Activated naive CD4-positive, alpha-beta T cell treated with anti-CD3 and anti-CD28 coated beads, Interleukin-2, amount 10 ng/mL, durations not matched to agents 7 days and 5 days (primary cell): ENCODE measurements around the gene CRYBG1.

Experiments used
- CTCF ChIA-PET: fragments of 350-600 bp; sonication (Branson Sonifier 250); formaldehyde crosslinking; loops from one replicate; lab custom pipeline; 2021; ENCODE audit warnings: antibody characterized with exemption; lab: Charles Lee
- DNase-seq: peaks from one replicate; pipeline ENCODE4 v3.0.0-alpha.2; 2020
- H3K27ac Mint-ChIP-seq: one replicate; pipeline ENCODE4 v1.8.0; 2021; ENCODE audit warnings: mild to moderate bottlenecking, moderate library complexity, mixed read lengths
- H3K27me3 Mint-ChIP-seq: one replicate; pipeline ENCODE4 v1.8.0; 2021; ENCODE audit warnings: mild to moderate bottlenecking, mixed read lengths
- H3K36me3 Mint-ChIP-seq: one replicate; pipeline ENCODE4 v1.8.0; 2021; ENCODE audit warnings: mixed read lengths
- H3K4me1 Mint-ChIP-seq: one replicate; pipeline ENCODE4 v1.8.0; 2021; ENCODE audit warnings: mixed read lengths
- H3K4me3 Mint-ChIP-seq: one replicate; pipeline ENCODE4 v1.8.0; 2021; ENCODE audit warnings: mild to moderate bottlenecking, moderate library complexity, mixed read lengths
- H3K9me3 Mint-ChIP-seq: one replicate; pipeline ENCODE4 v1.8.0; 2021; ENCODE audit warnings: mixed read lengths

Gene CRYBG1

DNA sequence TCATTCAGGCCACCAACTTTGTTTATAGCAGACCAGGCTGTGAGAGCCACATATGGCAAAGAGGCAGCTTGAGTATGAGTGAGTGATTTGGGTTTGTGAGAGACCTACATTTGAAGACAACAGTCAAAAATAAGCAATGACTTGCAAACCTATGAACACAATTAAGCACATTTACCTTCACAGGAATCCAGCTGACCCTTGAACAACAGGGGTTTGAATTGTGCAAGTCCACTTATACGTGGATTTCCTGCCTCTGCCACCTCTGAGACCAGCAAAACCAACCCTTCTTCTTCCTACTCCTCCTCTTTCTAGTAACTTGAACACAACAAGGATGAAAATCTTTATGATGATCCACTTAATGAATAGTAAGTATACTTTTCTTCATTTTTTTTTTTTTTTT is 258.7 kb downstream of the CRYBG1 start:
- CTCF ChIA-PET = interaction anchor here (1.1 kb wide), 1 partner anchor 11 kb away, joined by 3 read pairs; no protein-coding TSS in a partner anchor
- Mint-ChIP-seq H3K4me1 (peaks cover 3% of the 10 kb centered on the region), H3K36me3 (peaks cover 12% of the 10 kb centered on the region), H3K4me3 (no peak overlapping the region), H3K27me3 (no peaks in the 10 kb centered on the region), H3K9me3 (peaks cover 5% of the 10 kb centered on the region), H3K27ac (no peak overlapping the region)
- DNase-seq = no peak

DNA sequence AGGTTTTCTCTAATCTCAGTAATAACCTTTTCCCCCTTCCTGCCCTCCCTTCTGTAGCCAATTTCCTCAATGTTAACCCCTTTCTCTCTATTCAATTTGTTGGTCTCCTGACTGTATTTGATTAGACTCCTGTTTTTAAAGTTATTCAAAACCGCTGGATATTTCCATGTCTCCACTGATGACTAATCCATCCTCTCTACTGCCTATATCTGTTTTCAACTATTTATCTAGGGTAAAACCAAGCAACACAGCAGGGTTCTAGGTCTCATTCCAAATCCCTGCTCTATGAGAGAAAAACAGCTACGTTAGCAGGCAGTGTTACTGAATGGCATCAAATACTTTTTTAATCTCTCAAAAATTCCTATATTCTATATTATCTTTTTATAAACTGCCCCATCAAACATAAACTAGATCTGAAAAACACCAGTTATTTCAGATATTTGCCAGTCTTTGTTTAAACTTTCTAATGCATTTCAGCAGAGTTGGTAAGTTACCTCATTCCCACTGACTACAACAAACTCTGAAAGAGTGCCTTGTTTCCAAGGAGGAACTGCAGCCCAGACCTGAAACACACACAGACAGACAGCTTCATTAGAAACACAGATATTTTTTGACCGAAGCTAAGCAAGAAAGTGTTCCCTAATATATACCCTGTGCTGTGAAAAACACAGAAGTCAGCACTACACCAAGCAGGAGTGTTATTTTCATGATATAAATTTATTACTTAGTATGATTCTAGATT is 260.6 kb downstream of the CRYBG1 start:
- CTCF ChIA-PET = interaction anchor here (0.7 to 1.8 kb wide), 4 partner anchors 10 to 358 kb away, joined by 3 to 4 read pairs (median 4); no protein-coding TSS in a partner anchor
- peaks cover 12% of the 10 kb centered on the region for H3K36me3 Mint-ChIP-seq
- H3K9me3 Mint-ChIP-seq = peaks cover 5% of the 10 kb centered on the region
- no peaks in the 10 kb centered on the region for H3K27me3 Mint-ChIP-seq
- H3K4me1 Mint-ChIP-seq = peaks cover 1% of the 10 kb centered on the region
- H3K4me3 Mint-ChIP-seq = no peak overlapping the region
- no peak overlapping the region for H3K27ac Mint-ChIP-seq
- no peak for DNase-seq
